RWPE1 (cell line): ENCODE results near the gene SLC2A10.
A peak's percentile ranks its signal among the peaks of the same experiment; 100 is the strongest.

Experiments
- CTCF ChIA-PET: fragments of 350-600 bp; sonication (Branson Sonifier 250); formaldehyde crosslinking; extraction: SDS; loops from one replicate; lab custom pipeline; 2021; lab: Yijun Ruan, JAX
- POLR2A ChIA-PET: fragments of 400-600 bp; formaldehyde crosslinking; extraction: SDS; loops from one replicate; lab custom pipeline; 2020; ENCODE audit warnings: antibody characterized with exemption; ENCODE audit not compliant: low non-redundant PET; lab: Yijun Ruan, JAX
- DNase-seq: peaks from one replicate; pipeline ENCODE4 v3.0.0; 2012; ENCODE audit warnings: low spot score
- H3K27ac ChIP-seq: fragments of 450-650 bp; 2 replicates; pipeline ENCODE4 v1.5.1; 2017
- CTCF ChIP-seq: fragments of 450-650 bp; conservative IDR thresholded peaks from 2 replicates; pipeline ENCODE4 v1.5.1; 2017; ENCODE audit warnings: low read depth, mild to moderate bottlenecking

The SLC2A10 gene

DNA sequence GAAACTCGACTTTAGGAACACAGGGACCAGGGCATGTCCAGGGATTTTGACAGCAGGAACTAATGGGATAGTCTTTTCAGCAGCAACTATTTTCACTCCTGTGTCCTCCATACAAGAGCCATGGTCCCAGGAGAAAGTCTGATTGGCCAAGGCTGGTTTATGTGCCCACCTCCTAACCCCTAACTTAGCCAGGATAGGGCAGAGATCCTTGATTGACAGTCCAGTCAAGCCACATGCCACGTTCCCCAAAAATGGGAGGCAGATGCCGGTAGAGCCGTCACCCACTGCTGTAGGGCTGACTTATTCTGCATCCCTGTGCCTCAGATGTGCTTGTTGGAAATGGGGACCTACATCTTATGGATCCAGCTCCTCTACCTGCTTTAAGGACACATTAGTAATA, 22.3 kb downstream of the SLC2A10 start:
- peak; percentile 44 for DNase-seq
- no peak for TF ChIP-seq CTCF
- ChIA-PET CTCF (interaction anchor here (0.9 kb wide), 1 partner anchor 12 kb away, joined by 3 read pairs; no protein-coding TSS in a partner anchor), POLR2A (no interaction called here)
- no peak overlapping the region for H3K27ac ChIP-seq

DNA sequence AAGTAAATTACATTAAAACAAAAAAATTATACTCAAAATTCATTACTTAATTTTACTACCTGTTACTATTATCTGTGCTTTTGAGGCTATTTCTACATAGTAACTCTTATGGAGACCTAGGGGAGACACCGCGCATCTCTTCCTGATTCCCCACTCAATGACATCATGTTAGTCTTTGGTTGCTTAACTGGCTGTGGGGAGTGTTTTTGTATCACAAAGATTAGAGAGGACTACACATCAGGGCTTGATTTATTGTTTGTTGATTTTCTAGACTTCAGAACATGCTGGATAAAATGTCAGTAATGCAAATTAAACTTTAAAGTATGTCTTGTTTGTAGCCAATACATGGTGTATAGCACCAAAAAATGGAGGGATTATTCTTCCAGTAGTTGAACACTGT, 26.0 kb downstream of the SLC2A10 start:
- no peak for DNase-seq
- CTCF ChIA-PET, result no interaction called here
- TF ChIP-seq CTCF, result no peak
- POLR2A ChIA-PET, result no interaction called here
- no peak overlapping the region for H3K27ac ChIP-seq

GRCh38 chr20:46739431-46740213, 30.2 kb downstream of the SLC2A10 start:
- DNase-seq, result peak; percentile 69
- POLR2A ChIA-PET, result interaction anchor here (0.6 kb wide), 1 partner anchor 497 kb away, joined by 4 read pairs; no protein-coding TSS in a partner anchor
- TF ChIP-seq CTCF, result no peak
- CTCF ChIA-PET, result interaction anchor here (0.9 to 2.3 kb wide), 4 partner anchors 9 to 50 kb away, joined by 3 to 9 read pairs (median 4); partner anchors contain the start of gene TP53RK
- no peak overlapping the region for H3K27ac ChIP-seq

GRCh38 chr20:46740214-46740609, 30.8 kb downstream of the SLC2A10 start:
- no peak for DNase-seq
- no peak overlapping the region for H3K27ac ChIP-seq
- POLR2A ChIA-PET, result no interaction called here
- CTCF ChIA-PET, result interaction anchor here (1.1 to 2.3 kb wide), 3 partner anchors 9 to 13 kb away, joined by 3 to 9 read pairs (median 4); no protein-coding TSS in a partner anchor
- no peak for TF ChIP-seq CTCF

- TF ChIP-seq CTCF, result no peak
- ChIA-PET POLR2A (no interaction called here), CTCF (no interaction called here)
- DNase-seq, result no peak
- H3K27ac ChIP-seq, result no peak overlapping the region
Measured at GRCh38 chr20:46741924-46742668, 32.6 kb downstream of the SLC2A10 start.

DNA sequence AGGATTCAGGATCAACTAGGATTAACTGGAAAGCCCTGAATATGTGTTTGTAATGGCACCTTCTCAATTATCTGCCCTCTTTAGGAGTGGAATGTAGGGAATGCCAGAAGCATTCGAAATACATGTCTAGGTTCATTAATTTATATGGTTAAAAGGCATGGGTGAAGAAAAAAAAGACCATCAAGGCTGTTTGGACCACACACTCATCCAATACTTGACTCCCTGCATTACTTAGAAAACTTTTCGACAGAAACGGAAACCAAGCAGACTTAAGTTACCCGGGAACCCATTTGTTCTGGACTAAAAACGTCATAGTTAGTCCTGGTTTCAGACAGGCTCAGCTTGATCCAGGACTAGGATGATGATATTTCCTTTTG, 33.2 kb downstream of the SLC2A10 start:
- no peak for DNase-seq
- POLR2A ChIA-PET, result no interaction called here
- H3K27ac ChIP-seq, result no peak overlapping the region
- CTCF ChIA-PET, result no interaction called here
- no peak for TF ChIP-seq CTCF
